ENCODE data around the gene CCDC91.

- TF ChIP-seq SP1 (IDR thresholded peaks at IDR 0.05) (no peak), FOXA1 (IDR thresholded peaks at IDR 0.05) (no peak), SUZ12 (IDR thresholded peaks at IDR 0.05) (no peak), BHLHE40 (IDR thresholded peaks at IDR 0.05; ENCODE audit: borderline replicate concordance) (no peak), LEF1 (IDR thresholded peaks at IDR 0.05; ENCODE audit: borderline replicate concordance) (no peak), HDGF (IDR thresholded peaks at IDR 0.05; ENCODE audit: borderline replicate concordance) (no peak), ELF4 (IDR thresholded peaks at IDR 0.05) (no peak), TARDBP (IDR thresholded peaks at IDR 0.05) (no peak), ZNF384 (IDR thresholded peaks at IDR 0.05) (no peak), L3MBTL2 (conservative IDR thresholded peaks at IDR 0.05) (no peak), FOXM1 (IDR thresholded peaks at IDR 0.05; ENCODE audit: borderline replicate concordance) (no peak)
Measured at GRCh38 chr12:28162697-28163096, 27.6 kb upstream of the CCDC91 start.
